Neuron (in vitro differentiated cells): Measurements from ENCODE around the gene ANKRD13C.

Experiments
- H2AFZ ChIP-seq: one replicate; pipeline ENCODE4 v1.6.1; 2013; ENCODE audit warnings: low read depth, mild to moderate bottlenecking, inconsistent platforms, low read length, moderate library complexity
- H3K27me3 ChIP-seq: one replicate; pipeline ENCODE4 v1.6.1; 2013; ENCODE audit warnings: low read length; ENCODE audit not compliant: insufficient read depth
- H3K36me3 ChIP-seq: one replicate; pipeline ENCODE4 v1.6.1; 2013; ENCODE audit warnings: low read length; ENCODE audit not compliant: insufficient read depth
- H3K4me1 ChIP-seq: one replicate; pipeline ENCODE4 v1.6.1; 2013; ENCODE audit warnings: low read length; ENCODE audit not compliant: insufficient read depth
- H3K4me3 ChIP-seq: 2 replicates; pipeline ENCODE4 v1.5.1; 2013; ENCODE audit warnings: mild to moderate bottlenecking, low read length, moderate library complexity
- H3K9me3 ChIP-seq: one replicate; pipeline ENCODE4 v1.6.1; 2013; ENCODE audit warnings: low read length

ANKRD13C gene

GRCh38 chr1:70220015-70220414 is 134.5 kb downstream of the ANKRD13C start:
- no peaks in the 10 kb centered on the region for H3K27me3 ChIP-seq
- H3K4me3 ChIP-seq = no peak overlapping the region
- no peaks in the 10 kb centered on the region for H3K9me3 ChIP-seq
- peaks cover 27% of the 10 kb centered on the region for H3K4me1 ChIP-seq
- H3K36me3 ChIP-seq = peaks cover 40% of the 10 kb centered on the region
- no peak overlapping the region for H2AFZ ChIP-seq

GRCh38 chr1:70211541-70211940 is 143.0 kb downstream of the ANKRD13C start:
- no peak overlapping the region for H3K4me3 ChIP-seq
- no peaks in the 10 kb centered on the region for H3K27me3 ChIP-seq
- peaks cover 8% of the 10 kb centered on the region for H3K4me1 ChIP-seq
- H3K9me3 ChIP-seq = no peaks in the 10 kb centered on the region
- peaks cover 29% of the 10 kb centered on the region for H3K36me3 ChIP-seq
- H2AFZ ChIP-seq = no peak overlapping the region

GRCh38 chr1:70210820-70211219 is 143.7 kb downstream of the ANKRD13C start:
- no peaks in the 10 kb centered on the region for H3K9me3 ChIP-seq
- H3K36me3 ChIP-seq = peaks cover 22% of the 10 kb centered on the region
- no peak overlapping the region for H3K4me3 ChIP-seq
- no peaks in the 10 kb centered on the region for H3K27me3 ChIP-seq
- peaks cover 11% of the 10 kb centered on the region for H3K4me1 ChIP-seq
- no peak overlapping the region for H2AFZ ChIP-seq
